OCI-LY1 (cell line): ENCODE data around the gene UBE4B.

Source experiments
- H2AFZ ChIP-seq: fragments of 200-600 bp; sonication (generic), shearing (Covaris generic); 2 replicates; pipeline ENCODE4 v1.6.0; 2014; ENCODE audit warnings: antibody characterized with exemption, mild to moderate bottlenecking, low read length
- H3F3A ChIP-seq: fragments of 200-600 bp; sonication (generic), shearing (Covaris generic); 2 replicates; pipeline ENCODE4 v1.6.0; 2014; ENCODE audit warnings: mild to moderate bottlenecking, antibody characterized with exemption, low read length, moderate library complexity; ENCODE audit not compliant: insufficient read depth
- H3K27ac ChIP-seq: fragments of 200-600 bp; sonication (generic); 2 replicates; pipeline ENCODE4 v1.5.1; 2014; ENCODE audit warnings: low read length, mixed run types, mild to moderate bottlenecking, low read depth; ENCODE audit not compliant: poor library complexity, severe bottlenecking
- H3K27me3 ChIP-seq: fragments of 200-600 bp; sonication (generic); 2 replicates; pipeline ENCODE4 v1.6.0; 2014; ENCODE audit warnings: antibody characterized with exemption, mild to moderate bottlenecking, low read length, moderate library complexity; ENCODE audit not compliant: insufficient read depth
- H3K36me3 ChIP-seq: fragments of 200-600 bp; sonication (generic); 2 replicates; pipeline ENCODE4 v1.6.1; 2014; ENCODE audit warnings: mild to moderate bottlenecking, antibody characterized with exemption, low read length, moderate library complexity, mixed read lengths; ENCODE audit not compliant: insufficient read depth
- H3K4me1 ChIP-seq: fragments of 200-600 bp; sonication (generic); 2 replicates; pipeline ENCODE4 v1.5.1; 2014; ENCODE audit warnings: mild to moderate bottlenecking, low read length, moderate library complexity; ENCODE audit not compliant: insufficient read depth, severe bottlenecking
- H3K4me2 ChIP-seq: fragments of 200-600 bp; sonication (generic), shearing (Covaris generic); 2 replicates; pipeline ENCODE4 v1.6.1; 2014; ENCODE audit warnings: low read length
- H3K4me3 ChIP-seq: fragments of 200-600 bp; sonication (generic); 2 replicates; pipeline ENCODE4 v1.5.1; 2014; ENCODE audit warnings: low read length, low read depth, mild to moderate bottlenecking, mixed read lengths; ENCODE audit not compliant: poor library complexity, severe bottlenecking
- H3K79me2 ChIP-seq: fragments of 200-600 bp; shearing (Covaris generic); 2 replicates; pipeline ENCODE4 v1.6.1; 2016; ENCODE audit warnings: mixed run types, low read length, mixed read lengths; ENCODE audit not compliant: insufficient read depth
- H3K9ac ChIP-seq: fragments of 200-600 bp; sonication (generic), shearing (Covaris generic); 2 replicates; pipeline ENCODE4 v1.6.1; 2014; ENCODE audit warnings: mild to moderate bottlenecking, low read length, mixed read lengths
- H3K9me2 ChIP-seq: fragments of 200-600 bp; sonication (generic), shearing (Covaris generic); 2 replicates; pipeline ENCODE4 v1.6.1; 2014; ENCODE audit warnings: low read depth, mild to moderate bottlenecking, low read length, mixed read lengths
- H3K9me3 ChIP-seq: fragments of 200-600 bp; shearing (Covaris generic); 2 replicates; pipeline ENCODE4 v1.6.1; 2014; ENCODE audit warnings: low read length, mixed read lengths
- H4K20me1 ChIP-seq: fragments of 200-600 bp; sonication (generic), shearing (Covaris generic); 2 replicates; pipeline ENCODE4 v1.6.0; 2016; ENCODE audit warnings: mild to moderate bottlenecking, low read length; ENCODE audit not compliant: insufficient read depth
- CTCF ChIP-seq: fragments of 200-600 bp; sonication (generic), shearing (Covaris generic); IDR thresholded peaks from 2 replicates; pipeline ENCODE4 v1.5.1; 2017; ENCODE audit warnings: mild to moderate bottlenecking, antibody characterized with exemption, low read length, moderate library complexity, mixed read lengths
- EZH2 ChIP-seq: fragments of 200-600 bp; sonication (generic), shearing (Covaris generic); IDR thresholded peaks from 2 replicates; pipeline ENCODE4 v1.8.0; 2017; ENCODE audit warnings: borderline replicate concordance, mixed run types, mild to moderate bottlenecking, antibody characterized with exemption, low read length, moderate library complexity, mixed read lengths

The UBE4B gene

GRCh38 chr1:10051656-10052055 lies 18.9 kb downstream of the UBE4B start:
- Histone ChIP-seq H3K9ac (no peak overlapping the region), H2AFZ (no peak overlapping the region), H3K27me3 (no peaks in the 10 kb centered on the region), H3K4me3 (no peak overlapping the region), H3K4me1 (peaks cover 8% of the 10 kb centered on the region), H3K36me3 (peaks cover 26% of the 10 kb centered on the region), H3K9me3 (no peaks in the 10 kb centered on the region), H3K4me2 (no peak overlapping the region), H3K9me2 (no peaks in the 10 kb centered on the region), H4K20me1 (no peaks in the 10 kb centered on the region), H3K27ac (no peak overlapping the region), H3F3A (no peaks in the 10 kb centered on the region), H3K79me2 (peaks cover 42% of the 10 kb centered on the region)
- TF ChIP-seq EZH2 (no peak), CTCF (no peak)

GRCh38 chr1:10052347-10052746 lies 19.6 kb downstream of the UBE4B start:
- H3K36me3 ChIP-seq, result peaks cover 26% of the 10 kb centered on the region

GRCh38 chr1:10054465-10054864 lies 21.7 kb downstream of the UBE4B start:
- Histone ChIP-seq H3K27me3 (no peaks in the 10 kb centered on the region), H3K4me3 (no peak overlapping the region), H3K27ac (no peak overlapping the region), H3K9me3 (no peaks in the 10 kb centered on the region), H3K4me2 (no peak overlapping the region), H4K20me1 (no peaks in the 10 kb centered on the region), H3K4me1 (peaks cover 8% of the 10 kb centered on the region), H2AFZ (no peak overlapping the region), H3K9me2 (no peaks in the 10 kb centered on the region), H3K36me3 (peaks cover 22% of the 10 kb centered on the region), H3F3A (no peaks in the 10 kb centered on the region), H3K9ac (no peak overlapping the region), H3K79me2 (peaks cover 27% of the 10 kb centered on the region)
- TF ChIP-seq EZH2 (no peak), CTCF (no peak)

More at GRCh38 chr1:10052347-10052746, 19.6 kb downstream of the UBE4B start:
- no peaks in the 10 kb centered on the region for H3K27me3 ChIP-seq
- no peak overlapping the region for H2AFZ ChIP-seq
- peaks cover 8% of the 10 kb centered on the region for H3K4me1 ChIP-seq
- TF ChIP-seq EZH2, result no peak
- TF ChIP-seq CTCF, result no peak
- H3F3A ChIP-seq, result no peaks in the 10 kb centered on the region
- H3K9me2 ChIP-seq, result no peaks in the 10 kb centered on the region
- no peaks in the 10 kb centered on the region for H3K9me3 ChIP-seq
- no peak overlapping the region for H3K27ac ChIP-seq
- H3K4me3 ChIP-seq, result no peak overlapping the region
- H3K9ac ChIP-seq, result no peak overlapping the region
- no peak overlapping the region for H3K4me2 ChIP-seq
- no peaks in the 10 kb centered on the region for H4K20me1 ChIP-seq
- peaks cover 36% of the 10 kb centered on the region for H3K79me2 ChIP-seq
